ENCODE results near the gene RNU1-2. TPM values are rescaled to one million over a fixed set of nuclear protein-coding genes. Genes with fewer than 3 reads are reported as not detected.
"Not testable (repeated sequence)": the region's sequence is repeated elsewhere in the genome, so short reads cannot be mapped to it uniquely, and the experiment has no call there.

RNU1-2 gene
- total and polyA plus RNA-seq, 2 of the 8 experiments (the other 6 are each of a cell fraction or from before 2014, with no cell fraction given), result 145 to 1,303 TPM

GRCh38 chr1:16896316-16897055 lies 706 bp downstream of the RNU1-2 start:
- H3K9ac ChIP-seq (replicated peaks in 1 of 4; ENCODE audit: extremely low read depth in 1 of 4, low read depth in 3 of 4, low read length in 3 of 4), result peak overlapping the region in 3 of 4 experiments; percentile 38 to 57 (median 49); a peak in 6 of 7 replicates
- peak overlapping the region; percentile 89; the same call in 1 of the 2 replicates for H4K8ac ChIP-seq (ENCODE audit: extremely low read depth, insufficient read depth, low read length)

More at GRCh38 chr1:16896316-16897055, 706 bp downstream of the RNU1-2 start:
- H3K23ac ChIP-seq (ENCODE audit: insufficient read length); FAIRE-seq; H3K79me1 ChIP-seq (ENCODE audit: low read depth, low read length); H3K23me2 ChIP-seq (ENCODE audit: low read depth, low read length); H2AFZ ChIP-seq (ENCODE audit: low read length); H2BK20ac ChIP-seq (ENCODE audit: low read length); H4K91ac ChIP-seq (replicated peaks; ENCODE audit: insufficient read length, low read length); H3K4me1 ChIP-seq (replicated peaks in 1 of 4; ENCODE audit: control insufficient read depth in 3 of 4, insufficient read depth in 4 of 4, low read length in 3 of 4); H3K27me3 ChIP-seq (replicated peaks in 1 of 4; ENCODE audit: control insufficient read depth in 3 of 4, extremely low read depth in 1 of 4, insufficient read depth in 3 of 4, low read length in 3 of 4); H3K36me3 ChIP-seq (ENCODE audit: control insufficient read depth in 2 of 4, insufficient read depth in 4 of 4, low read length in 3 of 4); H2BK15ac ChIP-seq (ENCODE audit: low read length); H3K9me3 ChIP-seq (ENCODE audit: insufficient read depth in 2 of 2, low read depth in 1 of 2, low read length in 1 of 2); H4K20me1 ChIP-seq (replicated peaks in 1 of 2; ENCODE audit: control insufficient read depth in 1 of 2, insufficient read depth in 2 of 2, low read length in 2 of 2); H3K4ac ChIP-seq (replicated peaks; ENCODE audit: insufficient read length, low read depth, low read length); H3K14ac ChIP-seq (ENCODE audit: insufficient read length); H2BK12ac ChIP-seq (ENCODE audit: low read depth, low read length); H3K79me2 ChIP-seq (ENCODE audit: control insufficient read depth in 1 of 2, insufficient read depth in 2 of 2, low read length in 2 of 2): not testable (repeated sequence)
- peak overlapping the region; percentile 39 to 59 (median 42); a peak in 7 of 8 replicates for H3K4me3 ChIP-seq (ENCODE audit: extremely low read depth in 1 of 4, insufficient read depth in 2 of 4, low read depth in 3 of 4, low read length in 4 of 4)
- H3K4me2 ChIP-seq (ENCODE audit: insufficient read depth in 1 of 2, low read depth in 2 of 2, low read length in 2 of 2), result peak overlapping the region; percentile 70 to 91
- TF ChIP-seq YY1 (IDR thresholded peaks at IDR 0.05; ENCODE audit: low read depth, low read length), result 0 out of 2 replicates have a peak, but pooled peaks have one; percentile 17
- TF ChIP-seq, protein P1, sequence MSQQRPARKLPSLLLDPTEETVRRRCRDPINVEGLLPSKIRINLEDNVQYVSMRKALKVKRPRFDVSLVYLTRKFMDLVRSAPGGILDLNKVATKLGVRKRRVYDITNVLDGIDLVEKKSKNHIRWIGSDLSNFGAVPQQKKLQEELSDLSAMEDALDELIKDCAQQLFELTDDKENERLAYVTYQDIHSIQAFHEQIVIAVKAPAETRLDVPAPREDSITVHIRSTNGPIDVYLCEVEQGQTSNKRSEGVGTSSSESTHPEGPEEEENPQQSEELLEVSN (IDR thresholded peaks at IDR 0.05), result peak; percentile 48; the same call in 1 of the 2 replicates
- peak overlapping the region; percentile 86 for H3K27ac ChIP-seq (ENCODE audit: low read depth, low read length)
- H3K56ac ChIP-seq (replicated peaks; ENCODE audit: insufficient read length, low read depth, low read length), result peak overlapping the region; percentile 53
- CTCF ChIA-PET (ENCODE audit: partially characterized antibody), result interaction anchor here (0.7 to 1.4 kb wide), 4 partner anchors 11 to 330 kb away, joined by 3 to 5 read pairs (median 3); no protein-coding TSS in a partner anchor
- DNase-seq (ENCODE audit: low read depth in 1 of 2, low spot score in 2 of 2), result peak in 1 of 2 experiments; percentile 78
- H4K5ac ChIP-seq (ENCODE audit: insufficient read length, low read depth, low read length), result peak overlapping the region; percentile 80
- POLR2A ChIA-PET (ENCODE audit: partially characterized antibody), result interaction anchor here (0.8 to 2.8 kb wide), 8 partner anchors 8 to 258 kb away, joined by 3 to 28 read pairs (median 3); partner anchors contain the start of gene CROCC
- peak overlapping the region; percentile 78; the same call in 1 of the 2 replicates for H2BK5ac ChIP-seq (ENCODE audit: low read depth, low read length)
- WGBS, 2 experiments (ENCODE audit: extremely low coverage in 1 of 2, insufficient coverage in 1 of 2, insufficient read length in 1 of 2, insufficient replicate concordance in 2 of 2, low coverage in 1 of 2, low lambda C conversion rate in 2 of 2, missing lambda C conversion rate in 1 of 2), result 9% methylated on average over 22 of the region's 24 CpGs; no CpG with 5 or more reads in 1 of the 2 experiments
- H2AK5ac ChIP-seq (ENCODE audit: low read depth, low read length), result 0 out of 2 replicates have a peak overlapping the region, but pooled peaks have one; percentile 53
- peak overlapping the region; percentile 71 for H3K18ac ChIP-seq (ENCODE audit: extremely low read depth, low read length)
- peak overlapping the region; percentile 22 for H2BK120ac ChIP-seq (replicated peaks; ENCODE audit: low read depth, low read length)

All from H1 (cell line).